Measurements from ENCODE around the gene NR1H3.

NR1H3 gene

GRCh38 chr11:47225552-47226400, 32.0 kb upstream of the NR1H3 start:
- H3K9ac ChIP-seq (ENCODE audit: low read length in 2 of 2): no peak overlapping the region
- no peaks in the 10 kb centered on the region for H3K4me1 ChIP-seq (ENCODE audit: control insufficient read depth, insufficient read depth, low read length)
- H3K36me3 ChIP-seq (ENCODE audit: control insufficient read depth in 2 of 2, insufficient read depth in 2 of 2, low read length in 2 of 2): peaks cover 17% of the 10 kb centered on the region in 2 donors
- no peaks in the 10 kb centered on the region for H3K27me3 ChIP-seq (ENCODE audit: control insufficient read depth in 1 of 2, insufficient read depth in 2 of 2, low read length in 2 of 2)
- H3K9me3 ChIP-seq (ENCODE audit: control insufficient read depth in 2 of 2, low read length in 2 of 2): no peaks in the 10 kb centered on the region
- H3K27ac ChIP-seq (ENCODE audit: low read length): no peak overlapping the region
- H3K4me3 ChIP-seq (ENCODE audit: low read length in 2 of 2): no peak overlapping the region

- Histone ChIP-seq H3K9ac (ENCODE audit: low read length in 2 of 2) (no peak overlapping the region), H3K4me3 (ENCODE audit: low read length in 2 of 2) (no peak overlapping the region), H3K36me3 (ENCODE audit: control insufficient read depth in 2 of 2, insufficient read depth in 2 of 2, low read length in 2 of 2) (peaks cover 11 to 16% of the 10 kb centered on the region in 2 donors), H3K27ac (ENCODE audit: low read length) (no peak overlapping the region), H3K9me3 (ENCODE audit: control insufficient read depth in 2 of 2, low read length in 2 of 2) (no peaks in the 10 kb centered on the region), H3K4me1 (ENCODE audit: control insufficient read depth, insufficient read depth, low read length) (peaks cover 2% of the 10 kb centered on the region), H3K27me3 (ENCODE audit: control insufficient read depth in 1 of 2, insufficient read depth in 2 of 2, low read length in 2 of 2) (no peaks in the 10 kb centered on the region)
Observed at GRCh38 chr11:47229161-47229560, 28.6 kb upstream of the NR1H3 start.

- no peak overlapping the region for H3K9ac ChIP-seq (ENCODE audit: low read length in 2 of 2)
- H3K9me3 ChIP-seq (ENCODE audit: control insufficient read depth in 2 of 2, low read length in 2 of 2): no peaks in the 10 kb centered on the region
- no peak overlapping the region for H3K27ac ChIP-seq (ENCODE audit: low read length)
- peaks cover 11 to 17% of the 10 kb centered on the region in 2 donors for H3K36me3 ChIP-seq (ENCODE audit: control insufficient read depth in 2 of 2, insufficient read depth in 2 of 2, low read length in 2 of 2)
- no peak overlapping the region for H3K4me3 ChIP-seq (ENCODE audit: low read length in 2 of 2)
- no peaks in the 10 kb centered on the region for H3K27me3 ChIP-seq (ENCODE audit: control insufficient read depth in 1 of 2, insufficient read depth in 2 of 2, low read length in 2 of 2)
- H3K4me1 ChIP-seq (ENCODE audit: control insufficient read depth, insufficient read depth, low read length): peaks cover 13% of the 10 kb centered on the region
Observed at GRCh38 chr11:47233051-47233450, 24.7 kb upstream of the NR1H3 start.

GRCh38 chr11:47233989-47234668, 23.7 kb upstream of the NR1H3 start:
- Histone ChIP-seq H3K4me3 (ENCODE audit: low read length in 2 of 2) (peak overlapping the region; percentile 23 to 47), H3K36me3 (ENCODE audit: control insufficient read depth in 2 of 2, insufficient read depth in 2 of 2, low read length in 2 of 2) (peaks cover 13 to 20% of the 10 kb centered on the region in 2 donors), H3K4me1 (ENCODE audit: control insufficient read depth, insufficient read depth, low read length) (peaks cover 13% of the 10 kb centered on the region), H3K27me3 (ENCODE audit: control insufficient read depth in 1 of 2, insufficient read depth in 2 of 2, low read length in 2 of 2) (no peaks in the 10 kb centered on the region), H3K9ac (ENCODE audit: low read length in 2 of 2) (no peak overlapping the region), H3K27ac (ENCODE audit: low read length) (peak overlapping the region; percentile 62), H3K9me3 (ENCODE audit: control insufficient read depth in 2 of 2, low read length in 2 of 2) (no peaks in the 10 kb centered on the region)

GRCh38 chr11:47234669-47235100, 23.1 kb upstream of the NR1H3 start:
- H3K27ac ChIP-seq (ENCODE audit: low read length): peak overlapping the region; percentile 62
- peaks cover 13% of the 10 kb centered on the region for H3K4me1 ChIP-seq (ENCODE audit: control insufficient read depth, insufficient read depth, low read length)
- no peaks in the 10 kb centered on the region for H3K27me3 ChIP-seq (ENCODE audit: control insufficient read depth in 1 of 2, insufficient read depth in 2 of 2, low read length in 2 of 2)
- no peak overlapping the region for H3K9ac ChIP-seq (ENCODE audit: low read length in 2 of 2)
- H3K4me3 ChIP-seq (ENCODE audit: low read length in 2 of 2): peak overlapping the region; percentile 23 to 47
- peaks cover 17 to 26% of the 10 kb centered on the region in 2 donors for H3K36me3 ChIP-seq (ENCODE audit: control insufficient read depth in 2 of 2, insufficient read depth in 2 of 2, low read length in 2 of 2)
- H3K9me3 ChIP-seq (ENCODE audit: control insufficient read depth in 2 of 2, low read length in 2 of 2): no peaks in the 10 kb centered on the region

GRCh38 chr11:47235163-47235562, 22.6 kb upstream of the NR1H3 start:
- Histone ChIP-seq H3K4me3 (ENCODE audit: low read length in 2 of 2) (no peak overlapping the region), H3K4me1 (ENCODE audit: control insufficient read depth, insufficient read depth, low read length) (peaks cover 13% of the 10 kb centered on the region), H3K9ac (ENCODE audit: low read length in 2 of 2) (no peak overlapping the region), H3K27ac (ENCODE audit: low read length) (peak overlapping the region; percentile 62), H3K9me3 (ENCODE audit: control insufficient read depth in 2 of 2, low read length in 2 of 2) (no peaks in the 10 kb centered on the region), H3K27me3 (ENCODE audit: control insufficient read depth in 1 of 2, insufficient read depth in 2 of 2, low read length in 2 of 2) (no peaks in the 10 kb centered on the region), H3K36me3 (ENCODE audit: control insufficient read depth in 2 of 2, insufficient read depth in 2 of 2, low read length in 2 of 2) (peaks cover 21 to 28% of the 10 kb centered on the region in 2 donors)

- H3K4me1 ChIP-seq (ENCODE audit: control insufficient read depth, insufficient read depth, low read length): peaks cover 13% of the 10 kb centered on the region
- H3K27me3 ChIP-seq (ENCODE audit: control insufficient read depth in 1 of 2, insufficient read depth in 2 of 2, low read length in 2 of 2): no peaks in the 10 kb centered on the region
- H3K27ac ChIP-seq (ENCODE audit: low read length): no peak overlapping the region
- peaks cover 24 to 29% of the 10 kb centered on the region in 2 donors for H3K36me3 ChIP-seq (ENCODE audit: control insufficient read depth in 2 of 2, insufficient read depth in 2 of 2, low read length in 2 of 2)
- H3K9ac ChIP-seq (ENCODE audit: low read length in 2 of 2): no peak overlapping the region
- no peaks in the 10 kb centered on the region for H3K9me3 ChIP-seq (ENCODE audit: control insufficient read depth in 2 of 2, low read length in 2 of 2)
- no peak overlapping the region for H3K4me3 ChIP-seq (ENCODE audit: low read length in 2 of 2)
Observed at GRCh38 chr11:47236482-47236881, 21.3 kb upstream of the NR1H3 start.

- H3K27ac ChIP-seq (ENCODE audit: low read length): no peak overlapping the region
Observed at GRCh38 chr11:47239852-47240251, 17.9 kb upstream of the NR1H3 start.

GRCh38 chr11:47241841-47242301, 15.9 kb upstream of the NR1H3 start:
- Histone ChIP-seq H3K36me3 (ENCODE audit: control insufficient read depth in 2 of 2, insufficient read depth in 2 of 2, low read length in 2 of 2) (peaks cover 57 to 62% of the 10 kb centered on the region in 2 donors), H3K4me1 (ENCODE audit: control insufficient read depth, insufficient read depth, low read length) (peaks cover 1% of the 10 kb centered on the region), H3K9ac (ENCODE audit: low read length in 2 of 2) (no peak overlapping the region), H3K27me3 (ENCODE audit: control insufficient read depth in 1 of 2, insufficient read depth in 2 of 2, low read length in 2 of 2) (no peaks in the 10 kb centered on the region), H3K27ac (ENCODE audit: low read length) (no peak overlapping the region), H3K4me3 (ENCODE audit: low read length in 2 of 2) (no peak overlapping the region), H3K9me3 (ENCODE audit: control insufficient read depth in 2 of 2, low read length in 2 of 2) (no peaks in the 10 kb centered on the region)

More at GRCh38 chr11:47239852-47240251, 17.9 kb upstream of the NR1H3 start:
- no peaks in the 10 kb centered on the region for H3K9me3 ChIP-seq (ENCODE audit: control insufficient read depth in 2 of 2, low read length in 2 of 2)
- H3K9ac ChIP-seq (ENCODE audit: low read length in 2 of 2): no peak overlapping the region
- no peaks in the 10 kb centered on the region for H3K27me3 ChIP-seq (ENCODE audit: control insufficient read depth in 1 of 2, insufficient read depth in 2 of 2, low read length in 2 of 2)
- peaks cover 4% of the 10 kb centered on the region for H3K4me1 ChIP-seq (ENCODE audit: control insufficient read depth, insufficient read depth, low read length)
- no peak overlapping the region for H3K4me3 ChIP-seq (ENCODE audit: low read length in 2 of 2)
- H3K36me3 ChIP-seq (ENCODE audit: control insufficient read depth in 2 of 2, insufficient read depth in 2 of 2, low read length in 2 of 2): peaks cover 49 to 52% of the 10 kb centered on the region in 2 donors

- H3K4me3 ChIP-seq (ENCODE audit: low read length in 2 of 2): no peak overlapping the region
- peaks cover 9% of the 10 kb centered on the region for H3K4me1 ChIP-seq (ENCODE audit: control insufficient read depth, insufficient read depth, low read length)
- no peak overlapping the region for H3K9ac ChIP-seq (ENCODE audit: low read length in 2 of 2)
- H3K27me3 ChIP-seq (ENCODE audit: control insufficient read depth in 1 of 2, insufficient read depth in 2 of 2, low read length in 2 of 2): no peaks in the 10 kb centered on the region
- H3K9me3 ChIP-seq (ENCODE audit: control insufficient read depth in 2 of 2, low read length in 2 of 2): no peaks in the 10 kb centered on the region
- peaks cover 58 to 62% of the 10 kb centered on the region in 2 donors for H3K36me3 ChIP-seq (ENCODE audit: control insufficient read depth in 2 of 2, insufficient read depth in 2 of 2, low read length in 2 of 2)
- H3K27ac ChIP-seq (ENCODE audit: low read length): no peak overlapping the region
Observed at GRCh38 chr11:47242596-47243192, 15.1 kb upstream of the NR1H3 start.
